ENCODE measurements around the gene PDE6D. TPM values are rescaled to one million over a fixed set of nuclear protein-coding genes. Genes with fewer than 3 reads are reported as not detected.
A peak's percentile ranks its signal among the peaks of the same experiment; 100 is the strongest.

The PDE6D gene
- total and polyA plus RNA-seq, 2 of the 13 experiments (the other 11 are each of a cell fraction or from before 2014, with no cell fraction given) = 14.1 to 23.2 TPM

DNA sequence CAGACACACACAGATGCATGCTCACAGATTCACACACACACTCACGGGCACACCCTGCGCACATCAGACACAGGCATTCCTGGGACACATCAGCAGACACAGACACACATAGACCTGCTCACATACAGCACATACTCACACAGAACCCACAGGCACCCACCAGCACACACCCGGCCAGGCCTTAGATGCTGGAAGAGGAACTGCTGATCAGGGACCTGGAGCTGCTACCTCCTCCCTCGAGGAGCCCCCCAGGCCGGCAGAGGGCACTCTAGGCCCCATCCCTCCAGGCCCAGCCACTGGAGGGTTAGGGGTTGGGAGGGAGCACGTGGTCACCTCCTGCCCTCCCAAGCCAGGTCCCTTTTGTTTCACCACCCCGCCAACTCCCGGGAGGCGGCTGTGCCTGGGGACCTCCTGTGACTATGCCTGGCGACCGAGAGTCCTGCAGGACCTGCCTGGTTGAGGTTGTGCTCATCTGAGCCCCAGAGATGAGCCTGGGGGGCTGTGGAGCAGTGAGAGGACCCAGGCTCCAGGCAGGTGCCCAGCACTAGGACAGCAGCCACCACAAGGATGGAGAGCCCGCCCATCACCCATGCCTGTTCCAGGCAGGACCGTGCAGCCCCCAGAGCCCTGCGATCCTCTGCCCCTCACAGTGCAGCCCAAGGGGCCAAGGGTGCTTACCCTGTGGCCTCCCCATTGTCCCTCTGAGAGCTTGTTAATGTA lies 93.8 kb downstream of the PDE6D start (continued):
- peak; percentile 72 for TF ChIP-seq POLR2AphosphoS5 (IDR thresholded peaks at IDR 0.05; ENCODE audit: low read depth, low read length)
- TF ChIP-seq TCF7L2 (IDR thresholded peaks at IDR 0.05; ENCODE audit: low read depth, low read length) = no peak
- peak; percentile 76 for TF ChIP-seq GABPB1 (CRISPR knock-in tag; IDR thresholded peaks at IDR 0.05)
- TF ChIP-seq KDM6A (CRISPR knock-in tag; IDR thresholded peaks at IDR 0.05; ENCODE audit: low read depth) = no peak
- peak; percentile 42 for TF ChIP-seq TAF1 (CRISPR knock-in tag; IDR thresholded peaks at IDR 0.05)
- no peak for TF ChIP-seq SRY (CRISPR knock-in tag; IDR thresholded peaks at IDR 0.05)
- TF ChIP-seq TMF1 (CRISPR knock-in tag; IDR thresholded peaks at IDR 0.05; ENCODE audit: low read depth) = peak; percentile 51; the same call in 1 of the 2 replicates
- TF ChIP-seq KAT8 (CRISPR knock-in tag; IDR thresholded peaks at IDR 0.05) = peak; percentile 85
- no peak for TF ChIP-seq SMAD1 (CRISPR knock-in tag; IDR thresholded peaks at IDR 0.05; ENCODE audit: borderline replicate concordance, low read depth)
- TF ChIP-seq, protein P1, sequence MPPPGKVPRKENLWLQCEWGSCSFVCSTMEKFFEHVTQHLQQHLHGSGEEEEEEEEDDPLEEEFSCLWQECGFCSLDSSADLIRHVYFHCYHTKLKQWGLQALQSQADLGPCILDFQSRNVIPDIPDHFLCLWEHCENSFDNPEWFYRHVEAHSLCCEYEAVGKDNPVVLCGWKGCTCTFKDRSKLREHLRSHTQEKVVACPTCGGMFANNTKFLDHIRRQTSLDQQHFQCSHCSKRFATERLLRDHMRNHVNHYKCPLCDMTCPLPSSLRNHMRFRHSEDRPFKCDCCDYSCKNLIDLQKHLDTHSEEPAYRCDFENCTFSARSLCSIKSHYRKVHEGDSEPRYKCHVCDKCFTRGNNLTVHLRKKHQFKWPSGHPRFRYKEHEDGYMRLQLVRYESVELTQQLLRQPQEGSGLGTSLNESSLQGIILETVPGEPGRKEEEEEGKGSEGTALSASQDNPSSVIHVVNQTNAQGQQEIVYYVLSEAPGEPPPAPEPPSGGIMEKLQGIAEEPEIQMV (CRISPR knock-in tag; IDR thresholded peaks at IDR 0.05; ENCODE audit: low read depth) = peak; percentile 89; the same call in 1 of the 2 replicates
- TF ChIP-seq ZNF496 (CRISPR knock-in tag; IDR thresholded peaks at IDR 0.05; ENCODE audit: insufficient replicate concordance) = no peak
- TF ChIP-seq ZNF567 (CRISPR knock-in tag; IDR thresholded peaks at IDR 0.05; ENCODE audit: borderline replicate concordance) = peak; percentile 14
- peak; percentile 70 for TF ChIP-seq NR2C2 (CRISPR knock-in tag; IDR thresholded peaks at IDR 0.05; ENCODE audit: borderline replicate concordance)
- TF ChIP-seq, protein P2, sequence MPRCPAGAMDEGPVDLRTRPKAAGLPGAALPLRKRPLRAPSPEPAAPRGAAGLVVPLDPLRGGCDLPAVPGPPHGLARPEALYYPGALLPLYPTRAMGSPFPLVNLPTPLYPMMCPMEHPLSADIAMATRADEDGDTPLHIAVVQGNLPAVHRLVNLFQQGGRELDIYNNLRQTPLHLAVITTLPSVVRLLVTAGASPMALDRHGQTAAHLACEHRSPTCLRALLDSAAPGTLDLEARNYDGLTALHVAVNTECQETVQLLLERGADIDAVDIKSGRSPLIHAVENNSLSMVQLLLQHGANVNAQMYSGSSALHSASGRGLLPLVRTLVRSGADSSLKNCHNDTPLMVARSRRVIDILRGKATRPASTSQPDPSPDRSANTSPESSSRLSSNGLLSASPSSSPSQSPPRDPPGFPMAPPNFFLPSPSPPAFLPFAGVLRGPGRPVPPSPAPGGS (CRISPR knock-in tag; IDR thresholded peaks at IDR 0.05) = peak; percentile 86
- peak; percentile 84; the same call in 1 of the 2 replicates for TF ChIP-seq TARDBP (CRISPR knock-in tag; IDR thresholded peaks at IDR 0.05)
- no peak for TF ChIP-seq SKI (IDR thresholded peaks at IDR 0.05; ENCODE audit: partially characterized antibody)
- TF ChIP-seq, protein P3, sequence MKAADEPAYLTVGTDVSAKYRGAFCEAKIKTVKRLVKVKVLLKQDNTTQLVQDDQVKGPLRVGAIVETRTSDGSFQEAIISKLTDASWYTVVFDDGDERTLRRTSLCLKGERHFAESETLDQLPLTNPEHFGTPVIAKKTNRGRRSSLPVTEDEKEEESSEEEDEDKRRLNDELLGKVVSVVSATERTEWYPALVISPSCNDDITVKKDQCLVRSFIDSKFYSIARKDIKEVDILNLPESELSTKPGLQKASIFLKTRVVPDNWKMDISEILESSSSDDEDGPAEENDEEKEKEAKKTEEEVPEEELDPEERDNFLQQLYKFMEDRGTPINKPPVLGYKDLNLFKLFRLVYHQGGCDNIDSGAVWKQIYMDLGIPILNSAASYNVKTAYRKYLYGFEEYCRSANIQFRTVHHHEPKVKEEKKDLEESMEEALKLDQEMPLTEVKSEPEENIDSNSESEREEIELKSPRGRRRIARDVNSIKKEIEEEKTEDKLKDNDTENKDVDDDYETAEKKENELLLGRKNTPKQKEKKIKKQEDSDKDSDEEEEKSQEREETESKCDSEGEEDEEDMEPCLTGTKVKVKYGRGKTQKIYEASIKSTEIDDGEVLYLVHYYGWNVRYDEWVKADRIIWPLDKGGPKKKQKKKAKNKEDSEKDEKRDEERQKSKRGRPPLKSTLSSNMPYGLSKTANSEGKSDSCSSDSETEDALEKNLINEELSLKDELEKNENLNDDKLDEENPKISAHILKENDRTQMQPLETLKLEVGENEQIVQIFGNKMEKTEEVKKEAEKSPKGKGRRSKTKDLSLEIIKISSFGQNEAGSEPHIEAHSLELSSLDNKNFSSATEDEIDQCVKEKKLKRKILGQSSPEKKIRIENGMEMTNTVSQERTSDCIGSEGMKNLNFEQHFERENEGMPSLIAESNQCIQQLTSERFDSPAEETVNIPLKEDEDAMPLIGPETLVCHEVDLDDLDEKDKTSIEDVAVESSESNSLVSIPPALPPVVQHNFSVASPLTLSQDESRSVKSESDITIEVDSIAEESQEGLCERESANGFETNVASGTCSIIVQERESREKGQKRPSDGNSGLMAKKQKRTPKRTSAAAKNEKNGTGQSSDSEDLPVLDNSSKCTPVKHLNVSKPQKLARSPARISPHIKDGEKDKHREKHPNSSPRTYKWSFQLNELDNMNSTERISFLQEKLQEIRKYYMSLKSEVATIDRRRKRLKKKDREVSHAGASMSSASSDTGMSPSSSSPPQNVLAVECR (CRISPR knock-in tag; IDR thresholded peaks at IDR 0.05; ENCODE audit: borderline replicate concordance) = peak; percentile 75; the same call in 1 of the 2 replicates
- no peak for TF ChIP-seq SATB2 (CRISPR knock-in tag; IDR thresholded peaks at IDR 0.05)
- TF ChIP-seq ZNF263 (CRISPR knock-in tag; IDR thresholded peaks at IDR 0.05) = peak; percentile 84
- no peak for TF ChIP-seq ZNF678 (CRISPR knock-in tag; IDR thresholded peaks at IDR 0.05)
- no peak for TF ChIP-seq ZFP1 (CRISPR knock-in tag; IDR thresholded peaks at IDR 0.05)
- TF ChIP-seq ZNF138 (CRISPR knock-in tag; IDR thresholded peaks at IDR 0.05; ENCODE audit: low read depth) = no peak
